Measurements from ENCODE around the gene PCDH9. TPM values are rescaled to one million over a fixed set of nuclear protein-coding genes. Genes with fewer than 3 reads are reported as not detected.
"Not testable (repeated sequence)": the region's sequence is repeated elsewhere in the genome, so short reads cannot be mapped to it uniquely, and the experiment has no call there.

The PCDH9 gene
- total and polyA plus RNA-seq, 3 donors from 2014 or later: 2.3 to 4.6 (median 3.5) TPM

- TF ChIP-seq, protein P1, sequence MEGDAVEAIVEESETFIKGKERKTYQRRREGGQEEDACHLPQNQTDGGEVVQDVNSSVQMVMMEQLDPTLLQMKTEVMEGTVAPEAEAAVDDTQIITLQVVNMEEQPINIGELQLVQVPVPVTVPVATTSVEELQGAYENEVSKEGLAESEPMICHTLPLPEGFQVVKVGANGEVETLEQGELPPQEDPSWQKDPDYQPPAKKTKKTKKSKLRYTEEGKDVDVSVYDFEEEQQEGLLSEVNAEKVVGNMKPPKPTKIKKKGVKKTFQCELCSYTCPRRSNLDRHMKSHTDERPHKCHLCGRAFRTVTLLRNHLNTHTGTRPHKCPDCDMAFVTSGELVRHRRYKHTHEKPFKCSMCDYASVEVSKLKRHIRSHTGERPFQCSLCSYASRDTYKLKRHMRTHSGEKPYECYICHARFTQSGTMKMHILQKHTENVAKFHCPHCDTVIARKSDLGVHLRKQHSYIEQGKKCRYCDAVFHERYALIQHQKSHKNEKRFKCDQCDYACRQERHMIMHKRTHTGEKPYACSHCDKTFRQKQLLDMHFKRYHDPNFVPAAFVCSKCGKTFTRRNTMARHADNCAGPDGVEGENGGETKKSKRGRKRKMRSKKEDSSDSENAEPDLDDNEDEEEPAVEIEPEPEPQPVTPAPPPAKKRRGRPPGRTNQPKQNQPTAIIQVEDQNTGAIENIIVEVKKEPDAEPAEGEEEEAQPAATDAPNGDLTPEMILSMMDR (IDR thresholded peaks at IDR 0.05): no peak
- TF ChIP-seq POLR2A (IDR thresholded peaks at IDR 0.05): no peak
- no peaks in the 10 kb centered on the region for H3K9me3 ChIP-seq
- H3K4me1 ChIP-seq: no peaks in the 10 kb centered on the region
- DNase-seq: no peak
- intact Hi-C loops (cut with DNase I; ENCODE audit: low total_unique reads): no loop called here
- WGBS, 2 donors: 62 to 76% methylated on average over 5 of the region's 5 CpGs
- H3K27me3 ChIP-seq: no peaks in the 10 kb centered on the region
- H3K36me3 ChIP-seq (ENCODE audit: low read depth, missing control alignments): no peaks in the 10 kb centered on the region
- H3K4me3 ChIP-seq: no peak overlapping the region
- H3K27ac ChIP-seq: no peak overlapping the region
Observed at GRCh38 chr13:66895780-66896179, 334.4 kb downstream of the PCDH9 start.

DNA sequence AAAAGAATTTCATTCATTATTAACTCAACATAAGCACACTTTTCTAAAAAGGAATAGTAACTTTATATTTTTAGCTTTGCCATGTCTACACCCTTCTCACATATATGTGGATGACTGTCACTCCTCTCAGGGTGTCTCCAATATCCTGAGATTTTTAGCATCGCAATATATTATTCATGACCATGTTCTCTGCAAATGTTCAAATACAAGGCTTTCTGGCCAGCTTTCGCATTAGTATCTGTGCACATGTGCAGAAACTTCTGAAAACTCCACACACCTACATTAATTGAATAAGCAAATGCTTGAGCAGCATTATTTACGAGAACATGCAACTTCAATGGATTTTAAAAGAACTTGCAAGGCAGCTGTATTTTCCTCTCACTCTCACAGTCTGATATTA is 334.8 kb downstream of the PCDH9 start:
- H3K4me1 ChIP-seq: no peaks in the 10 kb centered on the region
- WGBS, 2 donors: 92 to 96% methylated on average over 3 of the region's 3 CpGs
- TF ChIP-seq, protein P1 (IDR thresholded peaks at IDR 0.05): no peak
- TF ChIP-seq POLR2A (IDR thresholded peaks at IDR 0.05): no peak
- intact Hi-C loops (cut with DNase I; ENCODE audit: low total_unique reads): no loop called here
- H3K4me3 ChIP-seq: no peak overlapping the region
- no peak overlapping the region for H3K27ac ChIP-seq
- no peaks in the 10 kb centered on the region for H3K36me3 ChIP-seq (ENCODE audit: low read depth, missing control alignments)
- H3K27me3 ChIP-seq: no peaks in the 10 kb centered on the region
- DNase-seq: no peak
- H3K9me3 ChIP-seq: no peaks in the 10 kb centered on the region

GRCh38 chr13:66888698-66889097 is 341.4 kb downstream of the PCDH9 start:
- no peak overlapping the region for H3K27ac ChIP-seq
- no peaks in the 10 kb centered on the region for H3K9me3 ChIP-seq
- H3K36me3 ChIP-seq (ENCODE audit: low read depth, missing control alignments): no peaks in the 10 kb centered on the region
- intact Hi-C loops (cut with DNase I; ENCODE audit: low total_unique reads): no loop called here
- no peaks in the 10 kb centered on the region for H3K27me3 ChIP-seq
- H3K4me3 ChIP-seq: no peak overlapping the region
- WGBS, 2 donors: 95 to 100% methylated on average over 1 of the region's 1 CpG
- H3K4me1 ChIP-seq: no peaks in the 10 kb centered on the region
- no peak for DNase-seq
- TF ChIP-seq POLR2A (IDR thresholded peaks at IDR 0.05): no peak
- TF ChIP-seq, protein P1 (IDR thresholded peaks at IDR 0.05): no peak

DNA sequence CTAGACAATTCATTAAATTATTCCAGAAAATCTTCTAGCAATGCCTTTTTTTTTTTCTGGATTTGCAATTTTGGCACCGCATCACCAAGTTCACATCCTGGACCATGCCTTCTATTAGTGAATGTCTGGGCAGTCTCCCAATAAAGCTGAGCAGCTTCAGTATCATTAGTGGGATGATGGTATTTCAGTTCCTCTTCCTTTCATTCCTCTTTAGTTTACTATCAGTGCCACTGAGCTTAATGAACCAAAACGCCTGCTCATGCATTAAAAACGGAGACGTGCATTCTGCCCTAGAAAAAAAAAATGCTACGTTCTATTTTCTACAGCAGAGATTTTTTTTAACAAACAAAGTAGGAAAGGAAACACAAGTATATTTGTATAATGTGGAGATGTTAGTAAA is 343.0 kb downstream of the PCDH9 start:
- Histone ChIP-seq H3K4me3 (no peak overlapping the region), H3K27me3 (no peaks in the 10 kb centered on the region), H3K4me1 (no peaks in the 10 kb centered on the region), H3K27ac (no peak overlapping the region), H3K36me3 (ENCODE audit: low read depth, missing control alignments) (no peaks in the 10 kb centered on the region), H3K9me3 (no peaks in the 10 kb centered on the region)
- DNase-seq: no peak
- intact Hi-C loops (cut with DNase I; ENCODE audit: low total_unique reads): no loop called here
- no peak for TF ChIP-seq POLR2A (IDR thresholded peaks at IDR 0.05)
- TF ChIP-seq, protein P1 (IDR thresholded peaks at IDR 0.05): no peak
- 41 to 50% methylated on average over 5 of the region's 5 CpGs for WGBS, 2 donors

DNA sequence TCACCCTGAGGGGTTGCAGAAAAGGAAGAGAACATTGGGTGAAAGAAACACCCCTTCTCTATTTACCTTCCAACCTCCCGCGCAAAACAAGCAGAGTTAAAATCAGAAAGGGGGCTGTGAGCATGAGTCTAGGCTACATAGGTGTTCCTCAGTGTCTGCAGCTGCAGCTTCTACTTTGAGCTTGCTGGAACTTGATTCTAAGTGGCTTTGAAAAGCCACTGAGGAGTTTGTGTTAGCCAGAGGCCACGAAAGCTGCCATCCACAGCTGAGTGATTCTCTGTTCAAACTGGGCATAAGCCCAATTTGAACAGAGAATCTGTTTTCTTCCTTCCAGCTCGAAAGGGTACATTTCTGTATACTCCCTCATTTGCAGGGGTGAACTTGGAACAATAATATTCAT is 343.9 kb downstream of the PCDH9 start:
- 57 to 60% methylated on average over 4 of the region's 4 CpGs for WGBS, 2 donors
- intact Hi-C loops (cut with DNase I; ENCODE audit: low total_unique reads): no loop called here
- no peak for DNase-seq
- Histone ChIP-seq H3K27me3 (no peaks in the 10 kb centered on the region), H3K36me3 (ENCODE audit: low read depth, missing control alignments) (no peaks in the 10 kb centered on the region), H3K9me3 (no peaks in the 10 kb centered on the region), H3K4me1 (no peaks in the 10 kb centered on the region), H3K4me3 (no peak overlapping the region), H3K27ac (no peak overlapping the region)
- TF ChIP-seq, protein P1 (IDR thresholded peaks at IDR 0.05): no peak
- TF ChIP-seq POLR2A (IDR thresholded peaks at IDR 0.05): no peak

DNA sequence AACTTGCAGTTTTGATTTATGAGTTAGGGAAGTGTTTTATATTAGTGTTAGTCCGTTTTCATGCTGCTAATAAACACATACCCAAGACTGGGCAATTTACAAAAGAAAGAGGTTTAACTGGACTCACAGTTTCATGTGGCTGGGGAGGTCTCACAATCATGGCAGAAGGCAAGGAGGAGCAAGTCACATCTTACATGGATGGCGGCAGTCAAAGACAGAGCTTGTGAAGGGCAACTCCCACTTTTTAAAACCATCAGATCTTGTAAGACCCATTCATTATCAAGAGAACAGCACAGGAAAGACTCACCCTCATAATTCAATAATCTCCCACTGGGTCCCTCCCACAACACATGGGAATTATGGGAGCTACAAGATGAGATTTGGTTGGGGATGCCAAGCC is 349.0 kb downstream of the PCDH9 start:
- H3K27me3 ChIP-seq; H3K9me3 ChIP-seq; H3K27ac ChIP-seq; intact Hi-C loops (cut with DNase I; ENCODE audit: low total_unique reads); DNase-seq; H3K36me3 ChIP-seq (ENCODE audit: low read depth, missing control alignments); H3K4me1 ChIP-seq; H3K4me3 ChIP-seq: not testable (repeated sequence)
- 94 to 96% methylated on average over 2 of the region's 2 CpGs for WGBS, 2 donors
